GM12878 (cell line): Measurements from ENCODE around the gene SMTNL1. TPM values are rescaled to one million over a fixed set of nuclear protein-coding genes. Genes with fewer than 3 reads are reported as not detected.
A peak's percentile ranks its signal among the peaks of the same experiment; 100 is the strongest.

Experiments used
- ATF3 ChIP-seq: IDR thresholded peaks from 2 replicates; pipeline ENCODE4 v1.6.1; 2011; ENCODE audit warnings: low read depth, mild to moderate bottlenecking, low read length, moderate library complexity, borderline replicate concordance; ENCODE audit errors: extremely low read depth
- CEBPB ChIP-seq, 2 experiments: fragments of 150-350 bp in 1 of 2; IDR thresholded peaks; 2 replicates each; pipeline ENCODE4 v1.6.1; 2012 to 2014; ENCODE audit warnings: low read depth in 2 of 2, low read length in 2 of 2, borderline replicate concordance in 1 of 2, inconsistent platforms in 1 of 2
- CEBPZ ChIP-seq: fragments of 150-350 bp; IDR thresholded peaks from 2 replicates; pipeline ENCODE4 v1.6.1; 2016; ENCODE audit warnings: low read depth, low read length
- CHD1 ChIP-seq: IDR thresholded peaks from 2 replicates; pipeline ENCODE4 v1.6.1; 2012; ENCODE audit warnings: low read depth, low read length, improper control_type of control experiment
- CHD2 ChIP-seq: IDR thresholded peaks from 2 replicates; pipeline ENCODE4 v1.6.1; 2011; ENCODE audit warnings: low read depth, low read length, improper control_type of control experiment, borderline replicate concordance
- CREM ChIP-seq: IDR thresholded peaks from 2 replicates; pipeline ENCODE4 v1.6.1; 2014; ENCODE audit warnings: antibody characterized with exemption, low read depth
- DPF2 ChIP-seq: fragments of 450-650 bp; IDR thresholded peaks from 2 replicates; pipeline ENCODE4 v1.6.1; 2017; ENCODE audit warnings: mild to moderate bottlenecking
- E2F4 ChIP-seq: IDR thresholded peaks from 2 replicates; pipeline ENCODE4 v1.6.1; 2012; ENCODE audit warnings: low read depth, low read length, improper control_type of control experiment
- HDGF ChIP-seq: fragments of 450-650 bp; IDR thresholded peaks from 2 replicates; pipeline ENCODE4 v1.6.1; 2016; ENCODE audit warnings: antibody characterized with exemption
- HSF1 ChIP-seq: fragments of 150-350 bp; IDR thresholded peaks from 2 replicates; pipeline ENCODE4 v1.6.1; 2014; ENCODE audit warnings: mild to moderate bottlenecking, low read depth, low read length
- KLF5 ChIP-seq: fragments of 450-650 bp; IDR thresholded peaks from 2 replicates; pipeline ENCODE4 v1.6.1; 2014; ENCODE audit warnings: mild to moderate bottlenecking; ENCODE audit not compliant: partially characterized antibody
- MXI1 ChIP-seq: fragments of 150-350 bp; IDR thresholded peaks from 2 replicates; pipeline ENCODE4 v1.6.1; 2011; ENCODE audit warnings: low read depth, mild to moderate bottlenecking, inconsistent platforms, low read length, improper control_type of control experiment
- MYC ChIP-seq: IDR thresholded peaks from 2 replicates; pipeline ENCODE4 v1.6.1; 2011; ENCODE audit warnings: mild to moderate bottlenecking, low read length, moderate library complexity, inconsistent platforms; ENCODE audit not compliant: insufficient read depth, insufficient replicate concordance, insufficient read length, severe bottlenecking
- NKRF ChIP-seq: fragments of 450-650 bp; conservative IDR thresholded peaks from 2 replicates; pipeline ENCODE4 v1.6.1; 2017; ENCODE audit warnings: mild to moderate bottlenecking, moderate library complexity
- RELA ChIP-seq: fragments of 450-650 bp; IDR thresholded peaks from 2 replicates; pipeline ENCODE4 v1.8.0; 2014; ENCODE audit warnings: borderline replicate concordance; ENCODE audit not compliant: partially characterized antibody
- SIN3A ChIP-seq: IDR thresholded peaks from 2 replicates; pipeline ENCODE4 v1.6.1; 2012; ENCODE audit warnings: low read depth, low read length, improper control_type of control experiment
- SMAD1 ChIP-seq: fragments of 450-650 bp; IDR thresholded peaks from 2 replicates; pipeline ENCODE4 v1.6.1; 2018; ENCODE audit warnings: mild to moderate bottlenecking, low read depth; ENCODE audit not compliant: partially characterized antibody
- TCF3 ChIP-seq: IDR thresholded peaks from 2 replicates; pipeline ENCODE4 v1.6.1; 2012; ENCODE audit warnings: low read depth, mild to moderate bottlenecking, low read length, borderline replicate concordance; ENCODE audit not compliant: insufficient read depth
- WRNIP1 ChIP-seq: IDR thresholded peaks from 2 replicates; pipeline ENCODE4 v1.6.1; 2011; ENCODE audit warnings: low read depth, low read length, improper control_type of control experiment, borderline replicate concordance
- ZNF384 ChIP-seq: IDR thresholded peaks from 2 replicates; pipeline ENCODE4 v1.6.1; 2012; ENCODE audit warnings: low read depth, mild to moderate bottlenecking, low read length, improper control_type of control experiment, borderline replicate concordance
- polyA plus RNA-seq, 11 experiments: library from polyadenylated mRNA; depleted of rRNA in 4 of 11; unstranded in 6 of 11; stranded (reverse) in 5 of 11; fragments of >200 nt; fragmentation: Nextera tagmentation in 4 of 11; fragmentation: Illumina TruSeq in 1 of 11; extraction: Ambion mirVana in 4 of 11; extraction: Trizol in 1 of 11; gene quantifications; 1 replicate in 1 of 11; 2 replicates in 10 of 11; pipeline versions ENCODE4 v1.2.1 to v1.2.3, GENCODE V29; 2011 to 2016; ENCODE audit warnings: inconsistent platforms in 2 of 11, missing spikeins in 2 of 11, low read depth in 1 of 11
- total RNA-seq, 4 experiments: library from RNA; depleted of rRNA in 3 of 4; stranded (reverse); fragments of >200 nt in 3 of 4; fragmentation: Illumina TruSeq in 1 of 4; extraction: Trizol in 1 of 4; gene quantifications; 2 replicates each; pipeline versions ENCODE4 v1.2.1 to v1.2.3, GENCODE V29; 2013 to 2021

Gene SMTNL1
- total and polyA plus RNA-seq, 10 of the 15 experiments (the other 5 are each of a cell fraction or from before 2014, with no cell fraction given): 0.06 to 0.17 (median 0.10) TPM; not detected in 7

- peak; percentile 71; the same call in 1 of the 2 replicates for TF ChIP-seq E2F4
- TF ChIP-seq CHD2: peak; percentile 82
- peak; percentile 83; the same call in 1 of the 2 replicates for TF ChIP-seq HDGF
- TF ChIP-seq KLF5: peak; percentile 60
- TF ChIP-seq DPF2: no peak
- TF ChIP-seq CEBPB (IDR thresholded peaks at IDR 0.05; ENCODE audit: borderline replicate concordance in 1 of 2, low read depth in 2 of 2, low read length in 2 of 2): no peak
- TF ChIP-seq ATF3: peak; percentile 26; the same call in 1 of the 2 replicates
- 0 out of 2 replicates have a peak, but pooled peaks have one; percentile 13 for TF ChIP-seq TCF3
- TF ChIP-seq SIN3A: peak; percentile 78
- TF ChIP-seq WRNIP1: no peak
- no peak for TF ChIP-seq HSF1
- no peak for TF ChIP-seq CHD1
- TF ChIP-seq SMAD1: no peak
- peak; percentile 59 for TF ChIP-seq CREM
- no peak for TF ChIP-seq RELA
- peak; percentile 97 for TF ChIP-seq MXI1
- no peak for TF ChIP-seq MYC
- TF ChIP-seq ZNF384: no peak
- no peak for TF ChIP-seq CEBPZ
- TF ChIP-seq NKRF: peak; percentile 83
Measured at GRCh38 chr11:57530596-57531507, 6.5 kb upstream of the SMTNL1 start, which contains the start of gene TIMM10 (continued).
